ENCODE data around the gene PI4KA.

DNA sequence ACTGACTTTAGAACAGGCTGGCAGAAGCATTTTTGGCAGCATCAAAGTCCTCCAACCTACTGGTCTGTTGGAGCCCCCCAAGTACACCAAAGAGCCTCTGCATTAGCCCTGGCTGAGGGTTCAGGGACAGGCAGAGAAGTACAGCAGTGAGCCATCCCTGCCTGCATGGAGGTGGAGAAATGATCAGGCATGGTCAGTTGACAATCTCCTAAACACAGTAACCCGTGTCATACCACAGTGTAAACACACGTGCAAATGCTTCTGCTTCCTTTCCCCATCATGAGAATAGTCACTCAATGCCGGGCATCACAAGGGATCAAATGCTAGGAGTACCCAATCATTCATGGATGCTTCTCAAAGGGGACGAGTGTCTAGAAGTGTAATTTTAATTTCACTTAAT lies 76.5 kb downstream of the PI4KA start:
- TF ChIP-seq GLIS3 (CRISPR knock-in tag; IDR thresholded peaks at IDR 0.05), result no peak
- TF ChIP-seq ARNTL (CRISPR knock-in tag; IDR thresholded peaks at IDR 0.05; ENCODE audit: borderline replicate concordance, low read depth), result no peak
- no peak for TF ChIP-seq ESRRG (CRISPR knock-in tag; IDR thresholded peaks at IDR 0.05)
- TF ChIP-seq ZFP3 (CRISPR knock-in tag; IDR thresholded peaks at IDR 0.05), result no peak
- TF ChIP-seq, protein P1, sequence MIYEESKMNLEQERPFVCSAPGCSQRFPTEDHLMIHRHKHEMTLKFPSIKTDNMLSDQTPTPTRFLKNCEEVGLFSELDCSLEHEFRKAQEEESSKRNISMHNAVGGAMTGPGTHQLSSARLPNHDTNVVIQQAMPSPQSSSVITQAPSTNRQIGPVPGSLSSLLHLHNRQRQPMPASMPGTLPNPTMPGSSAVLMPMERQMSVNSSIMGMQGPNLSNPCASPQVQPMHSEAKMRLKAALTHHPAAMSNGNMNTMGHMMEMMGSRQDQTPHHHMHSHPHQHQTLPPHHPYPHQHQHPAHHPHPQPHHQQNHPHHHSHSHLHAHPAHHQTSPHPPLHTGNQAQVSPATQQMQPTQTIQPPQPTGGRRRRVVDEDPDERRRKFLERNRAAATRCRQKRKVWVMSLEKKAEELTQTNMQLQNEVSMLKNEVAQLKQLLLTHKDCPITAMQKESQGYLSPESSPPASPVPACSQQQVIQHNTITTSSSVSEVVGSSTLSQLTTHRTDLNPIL (CRISPR knock-in tag; IDR thresholded peaks at IDR 0.05; ENCODE audit: low read depth), result no peak
- no peak for TF ChIP-seq ZFP30 (CRISPR knock-in tag; IDR thresholded peaks at IDR 0.05)
- TF ChIP-seq ZNF565 (CRISPR knock-in tag; conservative IDR thresholded peaks at IDR 0.05; ENCODE audit: low read depth), result no peak
- no peak for TF ChIP-seq ZNF8 (CRISPR knock-in tag; IDR thresholded peaks at IDR 0.05)
- TF ChIP-seq TOX (CRISPR knock-in tag; IDR thresholded peaks at IDR 0.05; ENCODE audit: borderline replicate concordance), result no peak
- TF ChIP-seq CSDC2 (CRISPR knock-in tag; IDR thresholded peaks at IDR 0.05), result no peak
- TF ChIP-seq, protein P2, sequence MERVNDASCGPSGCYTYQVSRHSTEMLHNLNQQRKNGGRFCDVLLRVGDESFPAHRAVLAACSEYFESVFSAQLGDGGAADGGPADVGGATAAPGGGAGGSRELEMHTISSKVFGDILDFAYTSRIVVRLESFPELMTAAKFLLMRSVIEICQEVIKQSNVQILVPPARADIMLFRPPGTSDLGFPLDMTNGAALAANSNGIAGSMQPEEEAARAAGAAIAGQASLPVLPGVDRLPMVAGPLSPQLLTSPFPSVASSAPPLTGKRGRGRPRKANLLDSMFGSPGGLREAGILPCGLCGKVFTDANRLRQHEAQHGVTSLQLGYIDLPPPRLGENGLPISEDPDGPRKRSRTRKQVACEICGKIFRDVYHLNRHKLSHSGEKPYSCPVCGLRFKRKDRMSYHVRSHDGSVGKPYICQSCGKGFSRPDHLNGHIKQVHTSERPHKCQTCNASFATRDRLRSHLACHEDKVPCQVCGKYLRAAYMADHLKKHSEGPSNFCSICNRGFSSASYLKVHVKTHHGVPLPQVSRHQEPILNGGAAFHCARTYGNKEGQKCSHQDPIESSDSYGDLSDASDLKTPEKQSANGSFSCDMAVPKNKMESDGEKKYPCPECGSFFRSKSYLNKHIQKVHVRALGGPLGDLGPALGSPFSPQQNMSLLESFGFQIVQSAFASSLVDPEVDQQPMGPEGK (CRISPR knock-in tag; IDR thresholded peaks at IDR 0.05; ENCODE audit: borderline replicate concordance), result no peak
- TF ChIP-seq, protein P3, sequence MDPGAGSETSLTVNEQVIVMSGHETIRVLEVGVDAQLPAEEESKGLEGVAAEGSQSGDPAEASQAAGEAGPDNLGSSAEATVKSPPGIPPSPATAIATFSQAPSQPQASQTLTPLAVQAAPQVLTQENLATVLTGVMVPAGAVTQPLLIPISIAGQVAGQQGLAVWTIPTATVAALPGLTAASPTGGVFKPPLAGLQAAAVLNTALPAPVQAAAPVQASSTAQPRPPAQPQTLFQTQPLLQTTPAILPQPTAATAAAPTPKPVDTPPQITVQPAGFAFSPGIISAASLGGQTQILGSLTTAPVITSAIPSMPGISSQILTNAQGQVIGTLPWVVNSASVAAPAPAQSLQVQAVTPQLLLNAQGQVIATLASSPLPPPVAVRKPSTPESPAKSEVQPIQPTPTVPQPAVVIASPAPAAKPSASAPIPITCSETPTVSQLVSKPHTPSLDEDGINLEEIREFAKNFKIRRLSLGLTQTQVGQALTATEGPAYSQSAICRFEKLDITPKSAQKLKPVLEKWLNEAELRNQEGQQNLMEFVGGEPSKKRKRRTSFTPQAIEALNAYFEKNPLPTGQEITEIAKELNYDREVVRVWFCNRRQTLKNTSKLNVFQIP (CRISPR knock-in tag; IDR thresholded peaks at IDR 0.05; ENCODE audit: borderline replicate concordance, low read depth), result no peak
- TF ChIP-seq RARB (CRISPR knock-in tag; IDR thresholded peaks at IDR 0.05), result no peak
- TF ChIP-seq SNAI2 (CRISPR knock-in tag; IDR thresholded peaks at IDR 0.05), result no peak

All from SK-N-SH treated with all-trans-retinoic acid at 6 μM for 48 hours (cell line).